ENCODE results near the gene PBX4.
"Not testable (repeated sequence)": the region's sequence is repeated elsewhere in the genome, so short reads cannot be mapped to it uniquely, and the experiment has no call there.

PBX4 gene

GRCh38 chr19:19626516-19627472, 8.3 kb upstream of the PBX4 start:
- no peak for DNase-seq (ENCODE audit: low read depth)

- DNase-seq (ENCODE audit: low read depth) = no peak
Measured at GRCh38 chr19:19624032-19624570, 5.6 kb upstream of the PBX4 start.

GRCh38 chr19:19623383-19623782, 4.9 kb upstream of the PBX4 start:
- no peak for DNase-seq (ENCODE audit: low read depth)

GRCh38 chr19:19619849-19620210, 1.3 kb upstream of the PBX4 start:
- DNase-seq (ENCODE audit: low read depth) = no peak

- DNase-seq (ENCODE audit: low read depth) = no peak
Measured at GRCh38 chr19:19619181-19619848, 828 bp upstream of the PBX4 start.

- DNase-seq (ENCODE audit: low read depth) = peak; percentile 27
Measured at GRCh38 chr19:19615086-19615485, 3.4 kb downstream of the PBX4 start.

GRCh38 chr19:19613506-19613905, 5.0 kb downstream of the PBX4 start:
- peak; percentile 47 for DNase-seq (ENCODE audit: low read depth)

- DNase-seq (ENCODE audit: low read depth) = no peak
Measured at GRCh38 chr19:19610376-19611202, 7.9 kb downstream of the PBX4 start.

GRCh38 chr19:19606686-19607085, 11.8 kb downstream of the PBX4 start:
- DNase-seq (ENCODE audit: low read depth) = not testable (repeated sequence)

- no peak for DNase-seq (ENCODE audit: low read depth)
Measured at GRCh38 chr19:19606021-19606420, 12.5 kb downstream of the PBX4 start.

GRCh38 chr19:19602713-19603324, 15.7 kb downstream of the PBX4 start:
- no peak for DNase-seq (ENCODE audit: low read depth)

- no peak for DNase-seq (ENCODE audit: low read depth)
Measured at GRCh38 chr19:19602136-19602712, 16.3 kb downstream of the PBX4 start.

GRCh38 chr19:19600793-19601330, 17.6 kb downstream of the PBX4 start:
- no peak for DNase-seq (ENCODE audit: low read depth)

- not testable (repeated sequence) for DNase-seq (ENCODE audit: low read depth)
Measured at GRCh38 chr19:19598728-19599451, 19.6 kb downstream of the PBX4 start.

- no peak for DNase-seq (ENCODE audit: low read depth)
Measured at GRCh38 chr19:19597809-19598306, 20.6 kb downstream of the PBX4 start.

GRCh38 chr19:19595171-19595701, 23.3 kb downstream of the PBX4 start:
- DNase-seq (ENCODE audit: low read depth) = no peak

GRCh38 chr19:19594381-19594780, 24.1 kb downstream of the PBX4 start:
- DNase-seq (ENCODE audit: low read depth) = no peak

GRCh38 chr19:19592690-19593089, 25.8 kb downstream of the PBX4 start:
- no peak for DNase-seq (ENCODE audit: low read depth)

- peak; percentile 95 for DNase-seq (ENCODE audit: low read depth)
Measured at GRCh38 chr19:19591133-19591825, 27.2 kb downstream of the PBX4 start.

Data from GM04503 (cell line).